Stimulated activated CD4-positive, alpha-beta T cell treated with anti-CD3 and anti-CD28 coated beads, Interleukin-12 subunit alpha, Interleukin-12 subunit beta, amount 100 ng/mL, for 4 hours (primary cell): ENCODE measurements around the gene NAPG.
A peak's percentile ranks its signal among the peaks of the same experiment; 100 is the strongest.
"Not testable (repeated sequence)": the region's sequence is repeated elsewhere in the genome, so short reads cannot be mapped to it uniquely, and the experiment has no call there.

ENCODE experiments used
- DNase-seq: peaks from one replicate; pipeline ENCODE4 v3.0.0-alpha.2; 2020

Gene NAPG

GRCh38 chr18:10514601-10515000 lies 11.2 kb upstream of the NAPG start:
- DNase-seq: no peak

DNA sequence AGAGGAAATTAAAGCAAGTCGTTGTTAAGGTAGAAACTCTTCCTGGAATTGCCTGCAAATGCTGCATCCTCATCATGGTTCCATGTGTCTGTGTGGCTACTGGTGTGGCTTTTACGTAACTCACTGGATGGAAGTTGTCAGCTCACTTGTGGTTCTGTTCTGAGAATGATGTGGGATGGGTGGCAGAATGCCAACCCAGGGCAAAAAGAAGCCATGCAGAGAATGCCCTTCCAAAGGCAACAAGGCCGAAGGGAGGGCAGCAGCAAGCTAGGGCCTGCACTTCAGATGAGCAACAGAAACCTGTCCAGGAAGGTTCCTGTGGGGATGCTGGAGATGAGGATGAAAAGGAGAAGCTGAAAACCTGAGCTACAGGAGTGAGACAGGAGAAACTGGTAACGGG lies 10.4 kb upstream of the NAPG start:
- DNase-seq: no peak

GRCh38 chr18:10516078-10516477 lies 9.7 kb upstream of the NAPG start:
- DNase-seq: no peak

GRCh38 chr18:10518595-10519255 lies 7.1 kb upstream of the NAPG start:
- DNase-seq: no peak

DNA sequence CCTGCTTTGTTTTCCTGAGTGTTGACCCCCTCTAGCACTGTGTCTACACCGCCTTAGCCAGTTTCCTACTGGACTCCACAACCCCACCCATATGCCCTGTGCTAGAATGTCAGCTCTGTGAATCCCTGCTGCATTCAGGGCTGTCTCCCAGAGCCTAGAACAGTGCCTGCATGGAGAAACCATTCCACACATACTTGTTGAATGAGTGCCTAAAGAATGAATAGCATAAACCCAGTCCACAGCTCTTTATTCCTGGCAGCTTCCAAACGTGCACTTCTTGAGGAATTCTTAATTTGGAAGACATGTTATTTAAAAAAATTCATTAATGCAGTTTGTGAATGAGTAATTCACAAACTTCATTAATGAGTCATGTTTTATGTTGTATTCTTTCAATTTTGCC lies 6.5 kb upstream of the NAPG start:
- DNase-seq: no peak

GRCh38 chr18:10519999-10520935 lies 5.6 kb upstream of the NAPG start:
- DNase-seq: peak; percentile 48

DNA sequence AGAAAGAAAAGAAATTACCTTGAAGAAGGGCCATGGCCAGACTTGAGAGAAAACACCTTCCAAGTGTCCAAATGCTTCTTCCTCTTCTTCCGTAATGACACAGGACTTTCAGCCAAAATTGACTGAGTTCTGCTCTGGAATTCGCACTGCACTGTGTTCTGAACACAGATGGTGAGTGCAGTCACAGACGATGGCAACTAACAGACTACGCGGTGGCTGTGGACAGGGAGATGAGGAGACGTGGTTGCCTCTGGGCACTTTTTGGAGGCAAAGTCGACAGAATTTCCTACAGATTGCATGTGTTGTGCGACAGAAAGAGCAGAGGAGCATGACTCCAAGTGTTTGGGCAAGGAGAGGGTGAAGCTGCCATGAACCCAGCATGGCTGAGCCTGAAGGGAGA lies 4.3 kb upstream of the NAPG start:
- DNase-seq: no peak

DNA sequence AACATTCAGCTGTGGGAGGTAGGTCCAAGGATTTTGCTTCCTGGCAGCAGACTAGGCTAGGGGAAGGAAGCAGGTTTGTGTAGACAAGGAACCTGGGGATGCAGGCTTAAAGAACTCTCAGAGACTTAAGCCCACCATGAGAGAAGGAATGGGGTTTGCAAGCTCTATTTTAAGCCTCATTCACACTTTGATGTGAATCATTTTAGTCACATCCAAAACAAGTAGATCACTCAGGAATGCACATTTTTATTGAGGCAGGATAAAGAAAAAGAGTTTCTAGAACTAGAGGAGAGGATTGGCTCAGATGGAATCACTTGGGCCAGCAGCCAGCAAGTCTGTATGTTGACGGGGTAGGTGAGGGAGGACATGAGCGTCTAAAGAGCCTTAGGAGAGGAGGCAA lies 3.3 kb upstream of the NAPG start:
- no peak for DNase-seq

DNA sequence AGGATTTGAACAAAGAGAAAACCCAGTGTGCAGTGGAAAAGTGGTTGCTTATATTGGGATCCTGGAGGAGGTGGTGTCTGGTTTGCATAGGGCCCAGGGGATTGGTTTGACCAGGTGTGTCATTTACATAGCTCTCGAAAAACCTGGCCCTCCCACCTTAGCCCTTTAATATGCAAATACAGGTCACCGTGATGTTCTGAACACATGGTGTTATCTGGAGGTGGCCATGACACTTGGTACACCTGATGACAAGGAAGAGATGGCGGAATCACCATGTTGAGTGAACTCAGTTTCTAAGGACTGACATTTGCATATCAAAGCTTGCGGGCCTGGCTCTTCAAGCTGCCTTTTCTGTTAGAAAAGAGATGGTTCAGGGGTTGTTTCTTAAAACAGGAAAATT lies 2.3 kb upstream of the NAPG start:
- DNase-seq: no peak

GRCh38 chr18:10524507-10525370 lies 1.1 kb upstream of the NAPG start:
- no peak for DNase-seq

- DNase-seq: no peak
Observed at GRCh38 chr18:10525371-10525691, 496 bp upstream of the NAPG start.

- DNase-seq: no peak
Observed at GRCh38 chr18:10526561-10526949, 728 bp downstream of the NAPG start.

GRCh38 chr18:10528439-10528838 lies 2.6 kb downstream of the NAPG start:
- DNase-seq: no peak

DNA sequence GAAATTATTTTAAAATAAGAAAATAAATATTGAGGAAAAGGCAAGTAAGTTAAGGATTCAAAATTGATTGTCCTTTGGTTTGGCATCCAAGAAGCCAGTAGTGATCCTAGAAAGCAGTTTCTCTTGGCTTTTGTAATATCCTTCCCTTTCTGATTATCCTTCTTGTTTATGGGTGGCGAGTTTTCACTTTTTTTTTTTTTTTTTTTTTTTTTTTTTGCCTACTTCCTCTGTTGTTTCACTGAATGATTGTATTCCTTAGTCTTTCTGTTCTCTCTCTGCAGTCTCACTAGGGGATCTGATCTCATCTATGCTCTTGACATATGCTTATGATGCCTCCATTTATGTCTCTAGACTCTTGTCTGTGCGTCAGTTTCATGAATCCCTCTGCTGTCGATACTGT lies 4.2 kb downstream of the NAPG start:
- DNase-seq: no peak

DNA sequence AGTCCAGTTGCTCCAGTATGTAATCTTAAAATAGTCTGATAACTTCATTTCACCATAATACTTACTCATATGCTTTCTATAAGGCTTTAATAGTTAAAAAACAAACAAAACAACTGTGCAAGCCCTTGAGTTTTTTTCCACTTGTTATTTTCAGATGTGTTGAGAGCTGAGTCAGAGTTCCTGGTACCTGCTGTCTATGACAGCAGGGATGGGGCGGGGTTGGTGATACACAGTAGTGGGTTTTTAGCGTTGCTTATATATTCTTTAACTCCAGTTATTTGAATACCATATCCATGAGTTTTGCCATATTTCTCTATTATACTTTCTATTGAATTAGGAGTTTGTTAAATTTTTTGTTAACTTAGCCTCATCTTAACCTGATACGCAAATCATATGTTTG lies 5.0 kb downstream of the NAPG start:
- DNase-seq: peak; percentile 25

DNA sequence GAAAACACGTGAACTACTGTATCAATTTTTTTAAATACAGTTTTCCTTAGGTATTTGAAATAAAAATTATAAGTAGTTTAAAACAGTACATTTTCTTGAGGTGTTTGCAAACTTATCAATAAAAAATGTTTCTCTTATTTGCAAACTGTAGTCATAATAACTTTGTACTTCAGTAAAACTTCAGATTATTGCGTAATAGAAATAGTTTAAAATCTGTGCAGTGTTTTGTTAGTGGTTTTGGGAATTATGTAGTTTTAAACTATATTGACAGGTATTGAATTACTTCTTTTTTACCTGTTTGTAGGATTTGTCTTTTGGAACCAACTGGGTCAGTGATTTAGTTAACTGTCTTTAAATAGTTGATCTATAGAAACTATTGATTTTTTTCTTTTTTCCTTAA lies 7.3 kb downstream of the NAPG start:
- DNase-seq: no peak

DNA sequence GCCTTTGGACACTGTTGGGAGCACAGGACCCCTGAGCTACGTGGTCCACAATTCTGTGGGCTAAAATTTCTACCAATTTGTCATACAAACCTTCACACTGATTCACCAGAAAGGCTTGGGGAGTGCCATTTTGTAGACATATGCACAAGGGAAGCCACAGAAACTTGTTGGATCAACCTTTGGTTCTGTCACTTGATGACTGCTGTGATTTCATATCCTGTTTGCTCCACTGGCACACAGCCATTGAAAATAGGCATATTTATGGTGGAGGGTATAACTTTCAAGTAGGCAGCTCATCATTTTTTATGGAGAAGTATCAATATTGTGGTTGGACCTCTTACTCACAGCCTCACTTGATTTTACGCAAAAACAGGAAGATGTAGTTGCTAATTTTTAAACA lies 10.5 kb downstream of the NAPG start:
- no peak for DNase-seq

DNA sequence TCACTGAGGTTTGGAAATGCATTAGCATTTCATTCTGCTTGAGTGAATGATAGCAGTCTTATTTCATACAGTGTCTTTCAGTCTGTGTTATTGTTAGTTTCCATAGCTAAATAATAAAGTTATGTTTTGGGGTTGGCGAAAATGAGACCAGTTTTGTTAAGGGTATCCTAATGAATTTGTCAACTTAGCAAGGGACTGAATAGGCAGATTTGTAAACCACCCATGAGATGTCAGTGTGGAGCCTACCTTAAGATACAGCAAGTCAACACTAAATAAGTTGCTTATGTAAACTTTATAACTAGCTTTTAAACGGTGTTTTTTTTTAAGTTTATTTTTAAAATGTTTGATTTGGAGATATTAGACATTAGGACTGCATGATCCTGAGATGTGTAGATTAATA lies 11.9 kb downstream of the NAPG start:
- no peak for DNase-seq

- DNase-seq: not testable (repeated sequence)
Observed at GRCh38 chr18:10539124-10539523, 13.3 kb downstream of the NAPG start.

- no peak for DNase-seq
Observed at GRCh38 chr18:10543277-10543676, 17.4 kb downstream of the NAPG start.

- no peak for DNase-seq
Observed at GRCh38 chr18:10544093-10544748, 18.4 kb downstream of the NAPG start.

- DNase-seq: no peak
Observed at GRCh38 chr18:10546557-10547300, 20.9 kb downstream of the NAPG start.
